HepG2 (cell line): ENCODE data around the gene ZFP92. TPM values are rescaled to one million over a fixed set of nuclear protein-coding genes. Genes with fewer than 3 reads are reported as not detected.

Source experiments
- ARID5B ChIP-seq: IDR thresholded peaks from 2 replicates; pipeline ENCODE4 v1.4.0; 2020; ENCODE audit warnings: mild to moderate bottlenecking, missing genetic modification reagents
- DMTF1 ChIP-seq: sonication (generic); formaldehyde crosslinking; IDR thresholded peaks from 2 replicates; pipeline ENCODE4 v1.4.0; 2020; ENCODE audit warnings: mild to moderate bottlenecking, missing genetic modification reagents
- MAF1 ChIP-seq: sonication (generic); formaldehyde crosslinking; IDR thresholded peaks from 2 replicates; pipeline ENCODE4 v1.5.0; 2020; ENCODE audit warnings: missing genetic modification reagents, borderline replicate concordance
- RNF219 ChIP-seq: sonication (generic); formaldehyde crosslinking; IDR thresholded peaks from 2 replicates; pipeline ENCODE4 v1.5.0; 2020; ENCODE audit warnings: mild to moderate bottlenecking, missing genetic modification reagents
- THAP9 ChIP-seq: sonication (generic); formaldehyde crosslinking; IDR thresholded peaks from 2 replicates; pipeline ENCODE4; 2020; ENCODE audit warnings: missing genetic modification reagents, mild to moderate bottlenecking, borderline replicate concordance
- ZBTB38 ChIP-seq: sonication (generic); formaldehyde crosslinking; IDR thresholded peaks from 2 replicates; pipeline ENCODE4 v1.5.1; 2020; ENCODE audit warnings: mild to moderate bottlenecking, missing genetic modification reagents
- ZNF24 ChIP-seq: fragments of 450-650 bp; IDR thresholded peaks from 2 replicates; pipeline ENCODE4 v1.6.1; 2017; ENCODE audit warnings: antibody characterized with exemption, mild to moderate bottlenecking
- ZNF282 ChIP-seq: fragments of 450-650 bp; IDR thresholded peaks from 2 replicates; pipeline ENCODE4 v1.6.1; 2018; ENCODE audit not compliant: partially characterized antibody
- polyA plus RNA-seq, 8 experiments: library from polyadenylated mRNA; depleted of rRNA in 3 of 8; stranded (reverse) in 7 of 8; unstranded in 1 of 8; fragments of >200 nt; fragmentation: Illumina TruSeq in 4 of 8; extraction: Trizol in 4 of 8; gene quantifications; 2 replicates each; pipeline versions ENCODE4 v1.2.1 to v1.2.3, GENCODE V29; 2011 to 2016; ENCODE audit warnings: low read depth in 4 of 8, missing spikeins in 1 of 8, mixed read lengths in 1 of 8; ENCODE audit not compliant: insufficient read depth in 1 of 8
- total RNA-seq, 5 experiments: library from RNA; depleted of rRNA; stranded (reverse); fragments of >200 nt; fragmentation: Illumina TruSeq; extraction: Trizol; gene quantifications; 2 replicates each; pipeline ENCODE4 v1.2.3, GENCODE V29; 2016; ENCODE audit warnings: low read depth in 1 of 5

The ZFP92 gene
- total and polyA plus RNA-seq, 2 of the 13 experiments (the other 11 are each of a cell fraction or from before 2014, with no cell fraction given), result 0.02 TPM; not detected in 1

GRCh38 chrX:153450114-153450948, 39.1 kb downstream of the ZFP92 start (continued):
- no peak for TF ChIP-seq ARID5B
- TF ChIP-seq MAF1 (CRISPR knock-in tag), result no peak
- no peak for TF ChIP-seq ZNF282
- TF ChIP-seq DMTF1 (CRISPR knock-in tag), result no peak
- TF ChIP-seq THAP9 (CRISPR knock-in tag), result no peak
- TF ChIP-seq ZNF24, result no peak
- TF ChIP-seq RNF219 (CRISPR knock-in tag), result no peak
- no peak for TF ChIP-seq ZBTB38 (CRISPR knock-in tag)
